SU-DHL-6 (cell line): ENCODE data around the gene INVS.

ENCODE experiments used
- H2AFZ ChIP-seq: fragments of 200-600 bp; sonication (generic); 2 replicates; pipeline ENCODE4 v1.6.1; 2014; ENCODE audit warnings: low read depth, mild to moderate bottlenecking, moderate library complexity, mixed read lengths, antibody characterized with exemption, low read length; ENCODE audit not compliant: severe bottlenecking
- H3F3A ChIP-seq: fragments of 200-600 bp; shearing (Covaris generic); 2 replicates; pipeline ENCODE4 v1.6.0; 2016; ENCODE audit warnings: antibody characterized with exemption, mild to moderate bottlenecking; ENCODE audit not compliant: insufficient read depth
- H3K27ac ChIP-seq: fragments of 200-600 bp; sonication (generic); 2 replicates; pipeline ENCODE4 v1.5.1; 2016; ENCODE audit warnings: low read depth, mild to moderate bottlenecking, low read length, moderate library complexity, mixed read lengths
- H3K27me3 ChIP-seq: fragments of 200-600 bp; sonication (generic), shearing (Covaris generic); 2 replicates; pipeline ENCODE4 v1.6.0; 2014; ENCODE audit warnings: mild to moderate bottlenecking, low read length
- H3K36me3 ChIP-seq: fragments of 200-600 bp; sonication (generic); 2 replicates; pipeline ENCODE4 v1.6.1; 2014; ENCODE audit warnings: mild to moderate bottlenecking, low read length, mixed read lengths
- H3K4me2 ChIP-seq: fragments of 300-600, 200-600 bp; shearing (Covaris generic), sonication (generic); 2 replicates; pipeline ENCODE4 v1.6.0; 2014; ENCODE audit warnings: low read length, low read depth, mild to moderate bottlenecking; ENCODE audit not compliant: poor library complexity, severe bottlenecking
- H3K4me3 ChIP-seq: fragments of 200-600 bp; sonication (generic); 2 replicates; pipeline ENCODE4 v1.5.1; 2014; ENCODE audit warnings: antibody characterized with exemption, low read length, mild to moderate bottlenecking, mixed read lengths; ENCODE audit not compliant: insufficient read depth, poor library complexity, severe bottlenecking
- H3K79me2 ChIP-seq: fragments of 200-600 bp; sonication (generic); 2 replicates; pipeline ENCODE4 v1.6.1; 2014; ENCODE audit warnings: mild to moderate bottlenecking, low read length, moderate library complexity; ENCODE audit not compliant: insufficient read depth
- H3K9ac ChIP-seq: fragments of 200-600 bp; sonication (generic); 2 replicates; pipeline ENCODE4 v1.7.0; 2014; ENCODE audit warnings: mild to moderate bottlenecking, low read length
- H3K9me2 ChIP-seq: fragments of 200-600 bp; sonication (generic); replicated peaks from 2 replicates; pipeline ENCODE4 v1.6.1; 2014; ENCODE audit warnings: low read length; ENCODE audit not compliant: insufficient read depth
- H3K9me3 ChIP-seq: fragments of 200-600 bp; sonication (generic); 2 replicates; pipeline ENCODE4 v1.6.1; 2014; ENCODE audit warnings: low read length, mixed read lengths; ENCODE audit not compliant: insufficient read depth
- H4K20me1 ChIP-seq: fragments of 200-600 bp; sonication (generic); 2 replicates; pipeline ENCODE4 v1.6.1; 2014; ENCODE audit warnings: low read depth, mild to moderate bottlenecking, antibody characterized with exemption, low read length, moderate library complexity, mixed read lengths
- EZH2phosphoT487 ChIP-seq: fragments of 200-600 bp; sonication (generic), shearing (Covaris generic); conservative IDR thresholded peaks from 2 replicates; pipeline ENCODE4 v1.6.1; 2018; ENCODE audit warnings: mild to moderate bottlenecking, antibody characterized with exemption, low read length, moderate library complexity, mixed read lengths
- TF ChIP-seq, protein P1 (sequence below): fragments of 200-600 bp; sonication (generic); IDR thresholded peaks from one replicate; pipeline ENCODE4 v1.5.1; 2017; ENCODE audit warnings: antibody characterized with exemption, mild to moderate bottlenecking, low read length, moderate library complexity; ENCODE audit not compliant: insufficient read depth, poor library complexity, severe bottlenecking

INVS gene

DNA sequence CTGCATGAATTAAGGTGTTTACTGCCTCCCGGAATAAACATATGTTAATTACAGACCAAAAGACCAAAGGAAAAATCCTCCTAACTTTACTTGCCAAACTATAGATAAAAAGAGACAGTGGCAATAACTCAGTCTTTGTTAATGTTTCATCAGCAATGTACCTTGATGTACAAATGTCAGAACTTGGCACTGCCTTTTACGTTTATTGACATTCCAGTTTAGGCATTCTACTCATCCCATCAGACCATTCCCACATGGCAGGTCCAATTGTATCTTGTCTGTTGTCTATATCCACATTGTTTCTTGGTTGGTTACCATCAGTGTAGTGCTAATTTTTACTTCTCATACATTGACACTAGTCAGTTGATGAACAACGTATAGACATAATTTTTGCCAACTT, 168.2 kb downstream of the INVS start:
- Histone ChIP-seq H3K4me2 (no peak overlapping the region), H3K9ac (no peak overlapping the region), H2AFZ (no peak overlapping the region), H3K9me3 (no peaks in the 10 kb centered on the region), H3K36me3 (no peaks in the 10 kb centered on the region; the same call in 1 of the 2 replicates), H3F3A (no peaks in the 10 kb centered on the region), H3K79me2 (no peaks in the 10 kb centered on the region), H3K27ac (no peak overlapping the region), H3K4me3 (no peak overlapping the region), H4K20me1 (no peaks in the 10 kb centered on the region), H3K27me3 (no peaks in the 10 kb centered on the region), H3K9me2 (no peaks in the 10 kb centered on the region)
- TF ChIP-seq, protein P1, sequence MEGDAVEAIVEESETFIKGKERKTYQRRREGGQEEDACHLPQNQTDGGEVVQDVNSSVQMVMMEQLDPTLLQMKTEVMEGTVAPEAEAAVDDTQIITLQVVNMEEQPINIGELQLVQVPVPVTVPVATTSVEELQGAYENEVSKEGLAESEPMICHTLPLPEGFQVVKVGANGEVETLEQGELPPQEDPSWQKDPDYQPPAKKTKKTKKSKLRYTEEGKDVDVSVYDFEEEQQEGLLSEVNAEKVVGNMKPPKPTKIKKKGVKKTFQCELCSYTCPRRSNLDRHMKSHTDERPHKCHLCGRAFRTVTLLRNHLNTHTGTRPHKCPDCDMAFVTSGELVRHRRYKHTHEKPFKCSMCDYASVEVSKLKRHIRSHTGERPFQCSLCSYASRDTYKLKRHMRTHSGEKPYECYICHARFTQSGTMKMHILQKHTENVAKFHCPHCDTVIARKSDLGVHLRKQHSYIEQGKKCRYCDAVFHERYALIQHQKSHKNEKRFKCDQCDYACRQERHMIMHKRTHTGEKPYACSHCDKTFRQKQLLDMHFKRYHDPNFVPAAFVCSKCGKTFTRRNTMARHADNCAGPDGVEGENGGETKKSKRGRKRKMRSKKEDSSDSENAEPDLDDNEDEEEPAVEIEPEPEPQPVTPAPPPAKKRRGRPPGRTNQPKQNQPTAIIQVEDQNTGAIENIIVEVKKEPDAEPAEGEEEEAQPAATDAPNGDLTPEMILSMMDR, result no peak
- no peak for TF ChIP-seq EZH2phosphoT487

DNA sequence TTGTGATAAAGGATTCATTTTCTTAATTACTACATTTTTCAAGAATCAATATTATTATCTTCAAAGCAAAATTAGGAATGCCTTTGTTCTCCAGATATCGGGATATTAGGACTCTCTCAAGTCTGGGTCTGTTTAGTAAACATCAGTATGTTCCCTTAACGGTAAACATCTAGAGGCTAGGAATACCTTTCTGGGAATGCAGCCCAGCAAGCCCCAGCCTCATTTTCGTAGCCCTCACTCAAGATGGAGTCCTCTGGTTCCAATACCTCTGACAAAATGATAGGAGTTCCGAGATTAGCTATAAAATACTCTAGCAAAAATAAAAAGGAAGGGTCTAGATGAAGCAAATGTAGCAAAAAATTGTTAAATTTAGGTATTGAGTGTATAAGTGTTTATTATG, 169.2 kb downstream of the INVS start:
- Histone ChIP-seq H3F3A (no peaks in the 10 kb centered on the region), H3K9me2 (no peaks in the 10 kb centered on the region), H3K4me2 (no peak overlapping the region), H3K4me3 (no peak overlapping the region), H2AFZ (no peak overlapping the region), H3K36me3 (no peaks in the 10 kb centered on the region), H3K79me2 (no peaks in the 10 kb centered on the region), H3K9ac (no peak overlapping the region), H3K27ac (no peak overlapping the region), H3K27me3 (no peaks in the 10 kb centered on the region), H3K9me3 (no peaks in the 10 kb centered on the region), H4K20me1 (no peaks in the 10 kb centered on the region)
- no peak for TF ChIP-seq EZH2phosphoT487

GRCh38 chr9:100269656-100270055, 170.6 kb downstream of the INVS start:
- no peak overlapping the region for H2AFZ ChIP-seq
- H3K36me3 ChIP-seq, result no peaks in the 10 kb centered on the region
- no peak for TF ChIP-seq EZH2phosphoT487
- TF ChIP-seq, protein P1, result no peak
- H3K27ac ChIP-seq, result no peak overlapping the region
- H3K9ac ChIP-seq, result no peak overlapping the region
- no peaks in the 10 kb centered on the region for H3K9me2 ChIP-seq
- no peaks in the 10 kb centered on the region for H3K79me2 ChIP-seq
- no peaks in the 10 kb centered on the region for H3F3A ChIP-seq
- no peaks in the 10 kb centered on the region for H3K9me3 ChIP-seq
- H4K20me1 ChIP-seq, result no peaks in the 10 kb centered on the region
- H3K4me2 ChIP-seq, result no peak overlapping the region
- H3K4me3 ChIP-seq, result no peak overlapping the region
- no peaks in the 10 kb centered on the region for H3K27me3 ChIP-seq

DNA sequence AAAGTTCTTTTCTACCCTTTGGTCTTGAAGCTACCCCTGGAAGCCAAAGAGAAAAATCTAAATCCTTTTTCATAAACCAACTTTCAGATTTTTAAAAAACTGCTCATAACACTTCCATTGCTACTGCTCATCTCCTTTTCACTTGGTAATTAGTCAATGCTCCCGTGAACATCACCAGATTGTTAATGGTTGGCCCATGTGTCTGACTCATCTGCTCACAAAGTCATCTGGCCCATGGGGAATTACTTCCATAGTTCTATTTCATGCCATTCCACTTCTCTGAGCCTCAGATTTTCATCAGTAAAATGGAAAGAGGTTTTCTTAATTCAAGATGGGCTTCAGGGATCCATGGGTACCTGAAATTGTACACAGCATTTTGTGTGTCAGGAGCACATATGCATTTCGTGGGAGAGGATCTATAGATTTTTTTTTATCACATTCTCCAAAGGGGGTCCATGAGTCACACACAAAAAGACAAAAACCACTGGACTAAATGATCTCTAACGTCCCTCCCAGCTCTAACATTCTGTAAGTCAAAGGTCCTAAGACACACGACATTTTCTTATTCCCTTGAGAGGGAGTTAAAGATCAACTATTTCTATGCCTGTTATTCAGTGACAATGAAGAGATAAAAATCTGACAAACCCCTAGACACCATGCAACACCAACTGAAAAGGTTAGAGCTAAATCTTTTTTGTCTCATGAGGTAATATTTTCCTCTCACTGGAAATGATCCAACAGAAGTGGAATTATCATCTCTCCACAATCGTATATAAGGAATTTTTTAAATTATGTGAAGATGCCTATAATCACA, 178.3 kb downstream of the INVS start:
- Histone ChIP-seq H3K4me2 (no peak overlapping the region), H3K79me2 (no peaks in the 10 kb centered on the region), H3K36me3 (no peaks in the 10 kb centered on the region; the same call in 1 of the 2 replicates), H2AFZ (no peak overlapping the region), H3K9ac (no peak overlapping the region), H3K4me3 (no peak overlapping the region), H3K9me2 (no peaks in the 10 kb centered on the region), H3K27ac (no peak overlapping the region), H3F3A (no peaks in the 10 kb centered on the region), H4K20me1 (no peaks in the 10 kb centered on the region), H3K9me3 (no peaks in the 10 kb centered on the region), H3K27me3 (no peaks in the 10 kb centered on the region)
- TF ChIP-seq EZH2phosphoT487, result no peak
- TF ChIP-seq, protein P1, result no peak
